ENCODE results near the gene NOP53. TPM values are rescaled to one million over a fixed set of nuclear protein-coding genes. Genes with fewer than 3 reads are reported as not detected.

NOP53 gene
- total and polyA plus RNA-seq, 2 of the 13 experiments (the other 11 are each of a cell fraction or from before 2014, with no cell fraction given): 53.9 to 141 TPM

GRCh38 chr19:47758443-47758804 lies 13.1 kb downstream of the NOP53 start:
- FAIRE-seq: no peak
- 87% methylated on average over 5 of the region's 5 CpGs for WGBS (ENCODE audit: low lambda C conversion rate)
- intact Hi-C loops (cut with micrococcal nuclease; ENCODE audit: unreplicated experiment) (no loop called here), in situ Hi-C loops (cut with HindIII; ENCODE audit: extremely low pct_ligation_motif_present, low pct_unique_long_range_greater_than_20kb) (no loop called here)
- no peak overlapping the region for H3K4me2 ChIP-seq (ENCODE audit: low read depth, low read length)
- peaks cover 34% of the 10 kb centered on the region for H3K4me1 ChIP-seq (ENCODE audit: insufficient read depth, low read length)
- no peaks in the 10 kb centered on the region for H3K9me3 ChIP-seq (ENCODE audit: low read length)
- no peak overlapping the region for H2AFZ ChIP-seq (ENCODE audit: low read length)
- no peaks in the 10 kb centered on the region for H3K27me3 ChIP-seq (ENCODE audit: control insufficient read depth in 1 of 2, insufficient read depth in 2 of 2, low read length in 2 of 2)
- TF ChIP-seq SMAD3 (CRISPR knock-in tag; IDR thresholded peaks at IDR 0.05) (no peak), ZNF607 (CRISPR knock-in tag; IDR thresholded peaks at IDR 0.05; ENCODE audit: borderline replicate concordance) (no peak), NONO (IDR thresholded peaks at IDR 0.05) (no peak), NONO (CRISPR knock-in tag; conservative IDR thresholded peaks at IDR 0.05) (no peak), ZFP36L2 (CRISPR knock-in tag; IDR thresholded peaks at IDR 0.05) (no peak), TP53 (CRISPR knock-in tag; conservative IDR thresholded peaks at IDR 0.05) (no peak), EHMT2 (IDR thresholded peaks at IDR 0.05; ENCODE audit: borderline replicate concordance, low read depth, low read length) (no peak), RAD51 (IDR thresholded peaks at IDR 0.05; ENCODE audit: borderline replicate concordance) (no peak), DZIP1 (CRISPR knock-in tag; IDR thresholded peaks at IDR 0.05) (no peak), NCOA1 (CRISPR knock-in tag; IDR thresholded peaks at IDR 0.05) (no peak), ZNF20 (CRISPR knock-in tag; IDR thresholded peaks at IDR 0.05) (no peak), DRAP1 (CRISPR knock-in tag; IDR thresholded peaks at IDR 0.05) (no peak), CEBPZ (IDR thresholded peaks at IDR 0.05; ENCODE audit: low read length) (no peak), ZNF614 (CRISPR knock-in tag; IDR thresholded peaks at IDR 0.05; ENCODE audit: borderline replicate concordance) (no peak), MAZ (IDR thresholded peaks at IDR 0.05; ENCODE audit: borderline replicate concordance, low read depth, low read length) (no peak), MAZ (CRISPR knock-in tag; IDR thresholded peaks at IDR 0.05; ENCODE audit: low read depth) (no peak), RELA (CRISPR knock-in tag; IDR thresholded peaks at IDR 0.05) (no peak), ZNF260 (CRISPR knock-in tag; IDR thresholded peaks at IDR 0.05; ENCODE audit: borderline replicate concordance, low read depth) (no peak)
- no peak overlapping the region for H3K4me3 ChIP-seq (replicated peaks in 1 of 3; ENCODE audit: insufficient read depth in 1 of 3, low read depth in 2 of 3, low read length in 3 of 3)
- ATAC-seq: no peak
- CTCF ChIA-PET (ENCODE audit: low intra/inter-chr PET ratio, low total read pairs): no interaction called here
- no TSS peak for BruUV-seq (replicated peaks)
- H3K9ac ChIP-seq (ENCODE audit: insufficient read depth, low read depth, low read length): no peak overlapping the region
- 0 out of 2 replicates have a peak, but pooled peaks cover 5% of the 10 kb centered on the region for H4K20me1 ChIP-seq (ENCODE audit: insufficient read depth, low read length)
- DNase-seq (ENCODE audit: low spot score): no peak
- POLR2A ChIA-PET: interaction anchor here (0.9 to 1.3 kb wide), 3 partner anchors 13 to 20 kb away, joined by 3 to 5 read pairs (median 5); partner anchors contain the start of genes NOP53 and SELENOW
- no peaks in the 10 kb centered on the region for H3K79me2 ChIP-seq (ENCODE audit: insufficient read depth, low read length)
- peaks cover 10 to 38% of the 10 kb centered on the region in 2 experiments; a peak in 4 of 5 replicates for H3K36me3 ChIP-seq (replicated peaks in 1 of 2; ENCODE audit: control insufficient read depth in 1 of 2, insufficient read depth in 2 of 2, low read length in 2 of 2)
- H3K27ac ChIP-seq (ENCODE audit: extremely low read length, insufficient read depth, low read length): no peak overlapping the region
